Measurements from ENCODE around the gene SH3GLB2. TPM values are rescaled to one million over a fixed set of nuclear protein-coding genes. Genes with fewer than 3 reads are reported as not detected.

SH3GLB2 gene
- 43.6 and 54.3 TPM in 2 replicates for total RNA-seq (2014; rRNA removed; shearing (Covaris generic))

DNA sequence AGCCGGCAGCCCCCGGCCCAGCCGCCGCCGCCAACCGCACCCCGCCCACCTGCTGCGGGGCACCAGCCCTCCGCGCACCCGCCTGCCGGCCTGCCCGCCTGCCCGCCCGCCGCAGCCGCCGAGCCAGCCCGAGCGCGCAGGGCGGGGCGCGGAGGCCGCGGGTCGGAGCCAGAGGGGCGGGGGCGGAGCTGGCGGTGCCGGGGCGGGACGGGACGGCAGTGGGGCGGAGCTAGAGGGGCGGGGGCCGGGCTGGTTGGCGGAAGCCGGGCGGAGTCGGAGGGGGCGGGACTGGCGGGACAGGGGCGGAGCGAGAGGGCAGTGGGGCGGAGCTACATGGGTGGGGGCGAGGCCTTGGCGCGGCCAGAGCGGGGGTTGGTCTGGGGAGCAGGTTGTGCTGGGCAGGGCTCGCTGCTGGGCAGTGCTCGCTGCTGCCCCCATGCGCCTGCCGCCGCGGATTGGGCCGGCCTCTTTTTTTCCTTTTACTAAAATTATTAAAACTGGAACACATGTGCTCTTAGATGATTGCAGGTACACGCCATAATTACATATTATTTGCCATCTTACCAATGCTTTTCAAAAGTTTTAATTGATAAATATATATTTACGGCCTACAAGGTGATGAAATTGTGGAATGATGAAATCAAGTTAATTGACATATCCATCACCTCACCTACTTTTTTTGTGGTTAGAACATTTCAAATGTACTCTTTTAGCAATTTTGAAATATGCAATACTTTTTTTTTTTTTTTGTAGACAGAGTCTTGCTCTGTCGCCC is at the start of gene SH3GLB2:
Gene SH3GLB2 (minus strand): TSS at position 140 of the 775 bp plus-strand sequence. CDS start 177 bp downstream, outside the sequence.
- DNase-seq (ENCODE audit: low spot score) = peak; percentile 99
- in situ Hi-C loops (cut with HindIII; ENCODE audit: low sequenced_read_pairs) = no loop called here

DNA sequence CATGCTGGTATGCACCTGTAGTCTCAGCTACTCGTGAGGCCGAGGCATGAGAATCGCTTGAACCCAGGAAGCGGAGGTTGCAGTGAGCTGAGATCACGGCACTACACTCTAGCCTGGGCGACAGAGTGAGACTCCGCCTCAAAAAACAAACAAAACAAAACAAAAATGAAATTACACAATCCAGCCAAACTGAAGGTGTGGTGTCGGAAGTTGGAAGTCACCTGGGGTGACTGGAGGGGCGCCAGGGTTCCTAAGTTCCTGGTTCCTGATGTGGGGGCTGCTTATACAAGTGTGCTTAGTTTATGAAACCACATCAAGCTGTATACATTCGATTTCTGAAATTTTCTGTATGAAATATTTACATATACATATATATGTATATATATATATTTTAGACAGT is 49.1 kb upstream of the SH3GLB2 start:
- DNase-seq (ENCODE audit: low spot score) = no peak
- in situ Hi-C loops (cut with HindIII; ENCODE audit: low sequenced_read_pairs) = no loop called here

DNA sequence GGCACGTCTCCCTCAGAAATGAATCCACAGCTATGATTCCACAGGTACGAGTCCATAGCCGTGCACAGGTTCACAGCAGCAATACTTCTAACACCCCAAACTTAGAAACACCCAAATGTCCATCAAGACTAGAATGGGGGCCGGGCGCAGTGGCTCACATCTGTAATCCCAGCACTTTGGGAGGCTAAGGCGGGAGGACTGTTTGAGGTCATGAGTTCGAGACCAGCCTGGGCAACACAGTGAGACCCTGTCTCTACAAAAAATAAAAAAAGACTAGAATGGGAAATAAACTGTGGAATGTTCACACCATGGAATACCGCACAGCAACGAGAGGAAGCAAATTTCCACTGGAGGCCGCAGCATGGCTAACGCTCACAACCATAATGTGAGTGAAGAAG is 48.5 kb upstream of the SH3GLB2 start:
- in situ Hi-C loops (cut with HindIII; ENCODE audit: low sequenced_read_pairs) = no loop called here
- no peak for DNase-seq (ENCODE audit: low spot score)

DNA sequence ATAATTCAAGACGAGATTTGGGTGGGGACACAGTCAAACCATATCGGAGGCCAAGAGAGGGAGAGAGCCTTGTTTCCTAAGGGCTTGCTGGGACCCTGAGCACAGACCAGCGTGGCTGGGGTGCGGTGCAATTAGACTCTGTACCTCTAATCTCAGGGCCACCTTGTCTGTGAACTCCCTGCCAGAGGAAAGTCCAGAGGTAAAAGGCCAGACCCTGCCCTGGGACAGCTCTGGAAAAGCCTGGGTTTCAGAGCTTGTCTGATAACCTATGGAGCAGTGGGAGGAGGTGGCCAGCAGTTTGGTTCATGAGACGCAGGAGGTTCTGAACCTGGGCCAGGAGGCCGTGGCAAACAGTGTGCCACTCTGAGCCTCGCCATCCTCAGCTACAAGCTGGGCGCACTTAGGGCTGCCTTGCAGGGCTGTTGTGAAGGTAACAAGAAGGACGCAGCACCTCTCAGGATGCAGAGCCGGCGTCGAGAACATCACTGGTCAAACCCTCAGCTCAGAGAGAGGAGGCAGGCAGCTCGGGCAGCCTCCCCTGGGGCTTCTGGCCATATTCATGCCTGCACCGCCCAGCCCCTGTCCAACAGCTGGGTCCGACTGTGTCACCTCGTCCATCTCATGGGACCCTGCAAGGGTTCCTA is 48.0 kb upstream of the SH3GLB2 start:
- in situ Hi-C loops (cut with HindIII; ENCODE audit: low sequenced_read_pairs) = no loop called here
- DNase-seq (ENCODE audit: low spot score) = no peak

DNA sequence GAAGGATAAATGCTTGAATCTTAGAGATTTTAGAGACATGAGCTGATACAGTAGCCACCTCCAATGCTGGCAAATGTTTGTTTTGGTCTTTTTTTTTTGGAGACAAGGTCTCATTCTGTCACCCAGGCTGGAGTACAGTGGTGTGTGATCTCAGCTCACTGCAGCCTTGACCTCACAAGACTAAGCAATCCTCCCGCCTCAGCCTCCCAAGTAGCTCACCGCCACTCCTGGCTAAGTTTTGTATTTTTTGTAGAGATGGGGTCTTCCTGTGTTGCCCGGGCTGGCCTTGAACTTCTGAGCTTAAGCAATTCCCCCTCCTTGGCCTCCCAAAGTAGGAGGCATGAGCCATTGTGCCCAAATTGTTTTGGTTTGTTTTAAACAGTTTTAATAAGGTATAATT is 46.0 kb upstream of the SH3GLB2 start:
- in situ Hi-C loops (cut with HindIII; ENCODE audit: low sequenced_read_pairs) = no loop called here
- DNase-seq (ENCODE audit: low spot score) = no peak

DNA sequence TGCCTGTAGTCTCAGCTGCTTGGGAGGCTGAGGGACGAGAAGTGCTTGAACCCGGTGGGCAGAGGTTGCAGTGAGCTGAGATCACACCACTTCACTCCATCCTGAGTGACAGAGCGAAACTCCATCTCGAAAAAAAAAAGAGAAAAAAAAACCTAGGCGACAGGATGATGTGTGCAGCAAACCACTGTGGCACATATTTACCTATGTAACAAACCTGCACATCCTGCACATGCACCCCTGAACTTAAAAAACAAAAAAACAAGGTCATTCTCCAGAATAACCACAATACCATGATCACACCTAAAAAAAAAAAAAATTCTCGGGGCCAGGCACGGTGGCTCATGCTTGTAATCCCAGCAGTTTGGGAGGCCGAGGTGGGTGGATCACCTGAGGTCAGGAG is 45.3 kb upstream of the SH3GLB2 start:
- in situ Hi-C loops (cut with HindIII; ENCODE audit: low sequenced_read_pairs) = no loop called here
- DNase-seq (ENCODE audit: low spot score) = no peak

DNA sequence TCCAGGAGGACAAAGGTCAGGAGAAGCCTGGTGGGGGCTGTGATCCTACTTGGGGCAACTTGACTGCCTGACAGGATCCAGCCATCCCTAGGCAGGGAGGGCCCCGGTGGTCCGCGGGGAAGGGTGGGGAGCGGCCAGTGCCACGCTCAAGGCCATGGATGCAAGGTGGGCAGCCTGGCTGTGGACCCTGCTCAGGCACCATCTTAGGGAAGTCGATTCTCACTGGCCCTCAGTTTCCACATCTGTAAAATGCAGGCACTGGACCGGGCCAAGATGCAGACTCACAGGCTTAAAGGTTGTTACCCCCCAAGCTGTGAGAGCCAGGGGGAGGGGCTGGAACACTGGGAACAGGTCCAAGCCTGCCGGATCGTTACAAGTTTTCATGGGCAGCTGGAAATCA is 44.0 kb upstream of the SH3GLB2 start:
- in situ Hi-C loops (cut with HindIII; ENCODE audit: low sequenced_read_pairs) = no loop called here

DNA sequence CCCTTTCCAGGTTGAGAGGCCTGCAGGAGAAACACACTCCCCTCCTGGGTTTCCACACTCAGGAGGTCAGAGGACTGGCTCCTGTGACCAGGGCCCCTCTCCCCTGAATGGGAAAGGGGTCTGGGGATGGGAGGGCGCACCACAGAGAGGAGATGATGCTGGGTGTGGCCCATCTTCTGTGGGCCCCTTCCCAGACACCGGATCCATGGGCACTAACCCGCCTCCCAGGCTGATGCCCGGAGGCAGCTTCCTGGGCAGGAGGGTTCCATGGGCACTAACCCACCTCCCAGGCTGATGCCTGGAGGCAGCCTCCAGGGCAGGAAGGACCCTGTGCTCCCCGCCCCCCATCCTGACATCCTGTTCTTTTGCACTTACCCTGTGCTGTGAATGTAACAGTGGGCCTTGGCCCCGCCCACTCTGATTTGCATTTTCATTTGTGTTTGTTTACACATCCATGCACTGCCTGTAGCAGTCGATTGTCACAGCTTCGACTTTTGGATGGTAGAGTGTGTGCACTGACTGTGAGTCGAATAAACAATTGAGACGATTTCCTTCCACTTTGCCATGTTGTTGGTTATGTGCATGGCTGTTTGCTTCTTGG is 43.5 kb upstream of the SH3GLB2 start:
- in situ Hi-C loops (cut with HindIII; ENCODE audit: low sequenced_read_pairs) = no loop called here

More for the DNA sequence above, 44.0 kb upstream of the SH3GLB2 start:
- no peak for DNase-seq (ENCODE audit: low spot score)

DNA sequence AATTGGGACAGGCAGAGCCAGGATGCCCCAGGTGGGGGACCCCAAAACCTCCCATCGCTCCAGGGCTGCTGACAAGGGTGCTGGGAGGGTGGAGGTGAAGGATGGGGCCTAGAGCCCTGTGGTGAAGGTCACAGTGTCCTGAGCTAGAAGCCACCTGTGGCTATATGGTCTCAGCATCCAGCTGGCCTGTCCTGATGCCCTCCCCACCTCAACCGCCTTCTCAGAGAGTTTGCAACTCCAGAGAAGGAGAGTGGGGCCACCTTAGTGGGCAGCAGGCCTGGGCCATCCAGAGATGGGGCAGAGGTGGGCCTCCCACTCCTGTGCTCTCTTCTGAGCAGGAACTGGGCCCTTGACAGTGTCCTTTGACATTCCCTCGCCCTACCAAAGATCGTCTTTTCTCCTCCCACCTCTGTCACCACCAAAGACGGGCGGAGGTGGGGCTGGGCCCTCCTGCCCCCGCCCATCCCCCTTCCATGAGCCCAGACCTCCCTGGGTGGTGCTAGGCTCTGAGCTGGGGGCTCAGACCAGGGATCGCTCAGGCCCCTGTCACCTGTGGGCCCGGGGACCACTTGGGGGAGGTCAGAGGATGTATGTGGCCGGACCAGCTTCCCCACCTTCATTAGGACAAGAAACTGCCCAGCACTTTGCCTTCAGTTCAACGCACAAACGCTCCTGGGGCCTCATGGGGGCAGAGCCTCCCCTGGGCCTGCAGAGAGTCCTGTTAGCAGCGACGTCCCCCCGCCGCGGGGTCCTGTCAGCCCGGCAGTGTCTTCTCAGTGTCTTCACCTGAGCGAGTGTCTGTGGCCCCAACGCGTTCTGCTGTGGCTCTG is 42.8 kb upstream of the SH3GLB2 start:
- no peak for DNase-seq (ENCODE audit: low spot score)
- in situ Hi-C loops (cut with HindIII; ENCODE audit: low sequenced_read_pairs) = no loop called here

More for the DNA sequence above, 43.5 kb upstream of the SH3GLB2 start:
- no peak for DNase-seq (ENCODE audit: low spot score)

DNA sequence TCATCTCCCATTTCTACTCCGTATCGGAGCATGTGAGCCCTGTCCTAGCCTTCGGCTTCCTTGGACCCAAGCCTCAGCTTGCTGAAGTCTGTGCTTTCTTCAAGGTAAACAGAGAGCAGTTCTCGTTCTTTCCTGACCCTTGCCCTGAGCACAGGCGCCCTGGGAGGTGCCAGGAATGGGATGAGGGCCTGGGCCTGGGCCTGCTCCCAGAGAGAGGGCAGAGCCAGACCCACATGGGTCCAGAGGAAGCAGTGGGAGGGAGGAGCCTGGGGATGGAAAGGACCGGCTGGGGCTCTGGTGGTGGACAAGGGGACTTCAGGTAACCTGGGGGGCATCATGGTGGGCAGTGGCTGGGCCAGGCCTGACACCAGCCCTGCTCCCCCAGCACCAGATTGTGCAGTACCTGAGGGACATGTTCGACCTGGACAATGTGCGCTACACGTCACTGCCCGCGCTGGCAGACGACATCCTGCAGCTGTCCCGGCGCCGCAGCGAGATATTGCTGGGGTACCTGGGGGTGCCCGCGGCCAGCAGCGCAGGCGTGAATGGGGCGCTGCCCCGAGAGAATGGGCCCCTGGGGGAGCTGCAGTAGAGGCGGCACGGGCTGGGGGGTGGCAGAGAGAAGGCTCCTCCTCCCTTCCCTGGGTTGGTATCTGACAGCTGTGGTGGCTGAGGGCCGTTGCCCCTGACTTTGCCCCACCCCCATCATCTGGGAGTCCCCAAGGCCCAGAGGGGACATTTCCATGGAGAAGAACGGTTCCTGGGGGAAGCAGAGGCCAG is 41.9 kb upstream of the SH3GLB2 start:
- in situ Hi-C loops (cut with HindIII; ENCODE audit: low sequenced_read_pairs) = no loop called here
- no peak for DNase-seq (ENCODE audit: low spot score)

DNA sequence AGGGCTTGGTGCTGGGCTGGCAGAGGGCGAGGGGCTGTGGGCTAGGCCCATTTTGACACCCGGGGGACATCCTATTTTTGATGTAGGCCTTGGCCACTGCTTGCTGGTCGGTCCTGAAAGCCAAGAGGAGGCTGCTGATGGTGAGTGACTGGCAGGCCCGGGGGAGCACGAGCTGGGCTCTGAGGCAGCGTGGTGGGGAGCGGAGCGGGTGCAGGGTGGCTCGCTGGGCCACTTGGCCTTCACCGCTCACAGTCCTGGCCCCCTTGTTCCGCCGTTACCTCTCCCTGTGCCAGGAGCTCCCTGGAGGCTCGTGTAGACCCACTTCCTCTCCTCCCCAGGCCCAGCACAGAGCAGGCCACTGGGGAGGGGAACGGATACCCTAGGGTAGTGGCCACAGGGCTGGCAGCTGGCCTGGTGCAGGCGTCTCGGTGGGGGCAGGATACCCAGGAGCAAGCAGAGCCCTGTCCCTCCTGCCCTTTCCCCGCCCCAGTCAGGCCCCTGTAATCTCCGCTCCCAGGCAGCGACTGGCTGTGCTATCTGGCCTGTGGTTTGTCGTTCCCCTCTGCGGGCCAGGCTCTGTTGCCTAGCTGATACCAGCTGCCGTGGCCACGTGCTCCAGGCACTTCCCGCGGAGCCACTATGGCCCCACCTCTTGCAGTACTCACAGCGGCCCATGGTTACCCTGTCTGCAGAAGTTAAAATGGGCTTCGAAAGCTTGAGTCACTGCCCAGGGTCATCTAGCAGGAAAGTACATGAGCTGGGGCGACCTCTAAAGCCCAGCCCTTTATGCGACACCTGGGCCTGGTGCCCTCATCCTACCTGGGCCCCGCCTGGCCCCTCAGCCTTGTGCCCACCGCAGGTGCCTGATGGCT is 41.1 kb upstream of the SH3GLB2 start:
- DNase-seq (ENCODE audit: low spot score) = no peak
- in situ Hi-C loops (cut with HindIII; ENCODE audit: low sequenced_read_pairs) = no loop called here

DNA sequence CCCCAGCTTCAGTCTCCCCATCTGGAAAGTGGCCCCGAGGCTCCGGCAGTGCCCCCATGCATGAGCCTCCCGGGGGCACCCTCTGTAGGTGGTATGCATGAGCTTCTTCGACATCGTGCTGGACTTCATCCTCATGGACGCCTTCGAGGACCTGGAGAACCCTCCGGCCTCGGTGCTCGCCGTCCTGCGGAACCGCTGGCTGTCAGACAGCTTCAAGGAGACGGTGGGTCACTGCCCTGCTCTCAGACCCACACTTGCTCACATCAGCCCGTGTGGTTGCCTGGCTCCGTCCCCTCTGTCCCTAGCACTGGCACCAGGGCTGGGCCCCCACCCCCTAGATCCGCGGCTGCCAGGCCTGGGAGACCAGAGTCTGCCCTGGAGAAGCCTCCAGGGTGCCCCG is 40.0 kb upstream of the SH3GLB2 start:
- in situ Hi-C loops (cut with HindIII; ENCODE audit: low sequenced_read_pairs) = no loop called here
- DNase-seq (ENCODE audit: low spot score) = no peak

DNA sequence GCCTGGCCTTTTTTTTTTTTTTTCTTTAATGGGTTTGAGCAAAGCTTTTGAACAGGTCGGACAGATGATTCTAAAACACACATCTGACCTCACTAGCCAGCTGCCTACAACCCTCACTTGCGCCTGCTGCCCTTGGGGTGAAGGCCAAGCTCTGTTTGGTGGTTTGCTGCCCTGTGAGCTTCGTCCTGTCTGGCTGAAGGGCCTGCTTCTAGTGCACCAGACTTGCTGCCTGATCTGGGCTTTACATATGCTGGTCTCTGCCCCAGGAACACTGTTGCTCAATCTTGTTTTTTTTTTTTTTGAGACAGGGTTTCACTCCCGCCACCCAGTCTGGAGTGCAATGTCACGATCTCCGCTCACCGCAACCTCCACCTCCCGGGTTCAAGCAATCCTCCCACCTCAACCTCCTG is 36.4 kb upstream of the SH3GLB2 start:
- in situ Hi-C loops (cut with HindIII; ENCODE audit: low sequenced_read_pairs) = no loop called here
- no peak for DNase-seq (ENCODE audit: low spot score)

DNA sequence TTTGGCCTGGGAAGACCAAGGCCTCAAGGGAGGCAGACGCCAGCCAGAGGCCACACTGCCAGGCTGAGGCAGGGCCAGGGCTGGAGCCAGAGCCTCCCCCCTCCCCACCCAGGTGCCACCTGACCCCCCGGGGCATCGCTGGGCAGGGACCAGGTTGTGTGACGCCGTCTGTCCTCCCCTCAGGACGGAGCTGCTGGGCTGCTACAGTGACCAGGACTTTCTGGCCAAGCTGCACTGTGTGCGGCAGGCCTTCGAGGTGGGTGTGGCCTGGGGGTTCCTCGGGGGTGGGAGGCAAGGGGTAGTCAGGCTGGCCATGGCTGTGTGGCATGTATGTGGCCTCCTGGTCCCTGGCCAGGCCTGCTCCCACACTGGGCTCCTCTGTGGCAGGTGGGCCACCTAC is 34.9 kb upstream of the SH3GLB2 start:
- no peak for DNase-seq (ENCODE audit: low spot score)
- in situ Hi-C loops (cut with HindIII; ENCODE audit: low sequenced_read_pairs) = no loop called here

DNA sequence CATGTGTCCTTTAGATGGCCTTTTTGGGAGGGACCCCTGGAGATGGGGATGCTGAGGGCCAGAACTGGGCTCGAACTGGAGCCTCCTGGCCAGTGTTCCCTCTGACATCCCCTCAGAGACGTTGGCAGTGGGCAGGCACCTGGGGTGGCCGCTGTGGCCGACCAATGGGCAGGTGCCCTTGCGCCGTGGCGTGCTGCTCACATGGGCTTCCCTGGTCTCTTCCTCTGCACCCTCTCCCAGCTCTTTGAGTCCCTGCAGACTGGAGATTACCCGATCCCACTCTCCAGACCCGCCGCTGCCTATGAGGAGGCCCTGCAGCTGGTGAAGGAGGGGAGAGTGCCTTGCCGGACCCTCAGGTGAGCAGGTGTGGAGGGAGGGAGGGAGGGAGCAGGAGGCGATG is 32.9 kb upstream of the SH3GLB2 start:
- DNase-seq (ENCODE audit: low spot score) = no peak
- in situ Hi-C loops (cut with HindIII; ENCODE audit: low sequenced_read_pairs) = no loop called here

DNA sequence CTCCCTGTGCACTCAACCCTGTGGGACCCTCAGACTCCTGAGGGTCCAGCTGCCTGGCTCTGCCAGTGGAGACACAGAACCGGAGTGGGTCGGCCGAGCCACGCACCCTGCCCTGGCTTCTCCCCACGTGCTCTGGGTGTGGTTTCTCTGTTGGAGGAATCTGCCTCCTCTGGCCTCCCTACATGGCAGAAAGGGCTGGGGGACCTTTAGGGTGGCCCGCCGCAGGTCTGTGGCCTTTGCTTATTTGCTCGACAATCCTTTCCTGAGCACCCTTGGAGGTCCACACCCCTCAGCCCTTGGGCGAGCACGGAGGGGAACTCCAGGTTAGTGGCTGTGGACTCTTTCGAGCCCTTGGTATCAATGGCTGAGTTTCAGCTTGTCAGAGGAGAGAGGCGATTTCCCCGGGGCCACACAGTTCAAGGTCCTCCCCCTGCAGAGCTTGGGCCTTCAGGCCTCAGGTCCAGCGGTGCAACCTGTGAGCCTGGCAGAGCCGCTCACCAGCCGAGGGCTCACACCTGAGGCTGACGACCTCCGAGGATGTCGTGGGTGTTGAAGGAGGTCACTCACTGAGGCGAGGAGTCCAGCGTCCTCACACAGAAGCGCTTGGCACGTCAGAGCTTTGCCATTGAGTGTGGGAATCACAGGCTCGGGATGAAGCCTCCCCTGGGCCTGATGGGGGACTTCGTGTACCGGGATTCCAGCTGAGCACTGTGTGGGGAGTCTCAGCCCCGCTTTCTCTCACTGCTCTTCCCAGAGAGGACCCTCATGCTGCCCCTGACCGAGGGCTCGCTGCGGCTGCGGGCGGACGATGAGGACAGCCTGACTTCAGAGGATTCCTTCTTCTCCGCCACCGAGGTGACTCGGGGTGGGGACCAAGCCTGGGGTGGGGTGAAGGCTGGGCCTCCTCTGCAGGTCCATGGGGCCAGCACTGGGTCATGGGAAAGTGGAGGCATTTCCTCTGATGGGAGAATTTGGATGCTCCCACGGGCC is 32.0 kb upstream of the SH3GLB2 start:
- DNase-seq (ENCODE audit: low spot score) = no peak
- in situ Hi-C loops (cut with HindIII; ENCODE audit: low sequenced_read_pairs) = no loop called here

Data from G401 (cell line).